Activated T-helper 1 cell treated with anti-CD3 and anti-CD28 coated beads, Interleukin-12 subunit alpha, Interleukin-12 subunit beta, Interleukin-2, Interleukin-4 antibody, amounts not matched to agents 30 ng/mL and 10 ng/mL and 1 ng/mL, durations not matched to agents 14 hours and 24 hours and 36 hours (primary cell): ENCODE measurements around the gene PCF11. TPM values are rescaled to one million over a fixed set of nuclear protein-coding genes. Genes with fewer than 3 reads are reported as not detected.

Experiments used
- DNase-seq: peaks from one replicate; pipeline ENCODE4 v3.0.0; 2021; ENCODE audit warnings: low spot score
- H3K27ac Mint-ChIP-seq: one replicate; pipeline ENCODE4 v1.8.0; 2021; ENCODE audit warnings: mild to moderate bottlenecking, mixed read lengths
- H3K27me3 Mint-ChIP-seq: one replicate; pipeline ENCODE4 v1.8.0; 2022; ENCODE audit warnings: mild to moderate bottlenecking, moderate library complexity, mixed read lengths; ENCODE audit not compliant: insufficient read depth
- H3K36me3 Mint-ChIP-seq: one replicate; pipeline ENCODE4 v1.8.0; 2021; ENCODE audit warnings: low read depth, mixed read lengths
- H3K4me1 Mint-ChIP-seq: one replicate; pipeline ENCODE4 v1.8.0; 2021; ENCODE audit warnings: low read depth, mixed read lengths
- H3K4me3 Mint-ChIP-seq: one replicate; pipeline ENCODE4 v1.8.0; 2021; ENCODE audit warnings: mild to moderate bottlenecking, moderate library complexity, mixed read lengths
- H3K9me3 Mint-ChIP-seq: one replicate; pipeline ENCODE4 v1.8.0; 2021; ENCODE audit warnings: mixed read lengths
- intact Hi-C: fragments of 100-400 bp; cut with micrococcal nuclease; formaldehyde crosslinking; loops from one replicate; pipeline ENCODE4 v1.15.1; 2024
- total RNA-seq: library from RNA; stranded (reverse); gene quantifications from 2 replicates; pipeline ENCODE4 v1.2.3, GENCODE V29; 2022

The PCF11 gene
- total RNA-seq, 1 donor from 2014 or later = 62.8 TPM

DNA sequence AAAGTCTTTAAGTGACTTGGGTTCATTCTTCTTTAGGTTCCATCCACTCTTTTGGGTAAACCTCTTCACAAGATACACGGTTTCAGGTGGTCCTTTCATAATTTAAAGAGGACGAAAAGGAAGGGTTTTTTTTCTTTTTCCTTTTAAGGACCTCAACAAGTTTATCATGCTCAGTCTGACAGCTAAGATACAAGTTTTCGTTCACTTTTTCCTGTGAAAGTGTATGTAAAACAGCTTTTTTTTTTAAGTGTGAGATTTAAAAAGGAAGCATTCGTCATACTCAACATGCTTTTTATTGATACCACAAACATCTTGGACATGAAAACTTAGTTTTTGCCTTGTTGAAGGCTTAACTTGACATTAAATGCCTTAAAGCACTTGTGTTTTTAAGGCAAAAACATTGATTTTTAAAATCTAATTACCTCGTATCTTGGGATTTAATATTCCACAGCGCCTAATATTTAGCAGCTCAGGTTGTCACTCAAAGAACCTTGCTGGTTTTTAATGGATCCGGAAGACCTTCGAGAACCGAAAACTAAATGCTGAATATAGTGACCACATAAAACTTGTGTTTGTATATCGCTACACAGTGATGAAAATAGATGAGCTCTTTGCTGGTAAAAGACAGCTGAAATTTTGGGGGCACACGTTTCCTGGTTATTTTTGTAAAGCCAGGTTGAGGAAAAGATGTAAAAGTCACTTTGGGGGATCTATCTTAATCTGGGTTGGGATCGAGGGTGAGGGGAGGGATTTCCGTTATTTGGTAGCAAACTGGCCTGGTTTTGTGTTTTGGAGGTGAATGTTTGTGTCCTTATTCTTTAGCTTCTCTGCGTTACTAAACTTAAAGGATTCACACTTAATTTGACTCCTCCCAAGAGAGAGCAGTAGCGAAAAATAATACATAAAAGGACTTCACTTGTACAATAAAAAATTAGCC lies 2.3 kb downstream of the PCF11 start:
- DNase-seq = no peak
- Mint-ChIP-seq H3K4me1 (peaks cover 57% of the 10 kb centered on the region), H3K4me3 (peak overlapping the region; percentile 97), H3K27ac (peak overlapping the region; percentile 96), H3K9me3 (no peaks in the 10 kb centered on the region), H3K27me3 (no peaks in the 10 kb centered on the region), H3K36me3 (peaks cover 41% of the 10 kb centered on the region)
- intact Hi-C loops = loop anchor here (2.0 kb wide), 1 partner anchor 16 kb away; no protein-coding TSS in a partner anchor

DNA sequence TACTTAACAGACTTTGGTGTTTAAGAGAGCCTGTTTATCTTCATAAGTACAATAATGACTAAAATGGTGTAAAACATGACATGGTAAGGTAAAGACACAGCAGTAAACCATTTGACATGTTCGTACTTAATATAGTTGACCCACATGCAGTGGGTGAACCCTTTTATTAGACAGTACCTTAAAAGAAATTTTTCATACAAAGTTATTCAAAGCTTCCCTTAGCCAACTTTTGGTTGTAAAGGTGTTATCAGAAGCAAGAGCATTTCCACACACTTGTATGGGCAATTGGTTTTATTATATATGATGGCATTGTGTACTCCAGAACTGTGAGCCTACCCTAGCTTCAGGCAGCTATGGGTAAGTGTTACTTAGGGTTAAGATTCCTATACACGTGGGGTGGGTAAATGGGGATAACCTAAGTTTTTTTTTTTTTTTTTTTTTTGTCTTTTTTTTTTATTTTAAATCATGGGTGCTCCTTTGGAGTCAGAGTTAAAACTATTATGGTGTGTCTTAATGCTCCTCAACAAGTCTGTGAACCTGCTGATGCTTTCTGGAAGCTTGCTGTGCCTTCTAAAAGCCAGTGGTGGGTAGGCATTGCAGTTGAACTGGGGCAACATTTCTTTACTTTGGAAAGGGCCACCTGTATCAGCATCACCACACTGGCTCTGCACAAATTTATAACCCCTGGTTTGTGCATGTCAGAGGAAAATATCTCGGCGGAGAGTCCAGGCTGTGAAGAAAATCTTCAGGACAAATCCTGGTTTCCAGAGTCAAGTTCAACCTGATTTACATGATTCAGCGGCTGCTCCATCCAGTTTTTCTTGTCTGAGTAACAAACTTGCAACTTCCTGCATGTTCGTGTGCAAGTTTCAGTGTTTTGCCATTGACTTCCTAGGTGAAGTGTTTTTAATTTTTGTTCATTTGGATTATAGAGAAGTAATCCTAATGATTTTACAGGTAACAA lies 3.3 kb downstream of the PCF11 start:
- H3K4me1 Mint-ChIP-seq = peaks cover 52% of the 10 kb centered on the region
- H3K27ac Mint-ChIP-seq = peak overlapping the region; percentile 96
- no peaks in the 10 kb centered on the region for H3K27me3 Mint-ChIP-seq
- no peaks in the 10 kb centered on the region for H3K9me3 Mint-ChIP-seq
- intact Hi-C loops = loop anchor here (2.0 kb wide), 1 partner anchor 15 kb away; no protein-coding TSS in a partner anchor
- peaks cover 47% of the 10 kb centered on the region for H3K36me3 Mint-ChIP-seq
- H3K4me3 Mint-ChIP-seq = peak overlapping the region; percentile 97
- DNase-seq = no peak

DNA sequence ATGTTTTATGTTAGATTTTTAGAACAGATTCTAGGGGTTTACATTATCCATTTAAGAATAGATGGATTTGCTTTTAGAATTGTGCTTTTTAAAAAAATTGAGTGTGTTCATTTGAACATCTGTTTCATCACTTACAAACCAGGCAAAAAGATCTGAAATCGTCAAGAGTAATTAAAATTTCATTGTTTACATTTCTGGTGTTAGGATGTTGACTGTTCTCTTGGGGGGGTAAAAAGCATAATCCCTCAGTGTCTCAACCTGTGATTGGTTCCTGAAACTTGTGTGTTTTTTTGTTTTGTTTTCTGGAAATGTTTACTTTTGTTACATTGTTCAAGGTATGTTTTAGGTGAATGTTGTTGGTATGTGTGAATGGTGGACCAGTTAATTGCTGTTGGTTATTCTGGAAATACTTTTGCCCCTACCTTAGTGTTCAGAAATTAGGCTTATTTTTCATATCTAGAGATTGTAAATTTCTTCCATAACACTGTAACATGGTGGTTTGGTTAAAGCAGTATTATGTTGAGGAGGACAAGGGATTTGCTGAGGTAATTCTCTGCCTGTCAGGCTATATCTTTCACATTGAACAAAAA lies 4.8 kb downstream of the PCF11 start:
- Mint-ChIP-seq H3K4me3 (peak overlapping the region; percentile 50), H3K27ac (peak overlapping the region; percentile 11), H3K27me3 (no peaks in the 10 kb centered on the region), H3K4me1 (peaks cover 53% of the 10 kb centered on the region), H3K36me3 (peaks cover 59% of the 10 kb centered on the region), H3K9me3 (no peaks in the 10 kb centered on the region)
- intact Hi-C loops = loop anchor here (1.0 kb wide), 3 partner anchors 10 to 255 kb away; partner anchors contain the start of gene ANKRD42
- no peak for DNase-seq

DNA sequence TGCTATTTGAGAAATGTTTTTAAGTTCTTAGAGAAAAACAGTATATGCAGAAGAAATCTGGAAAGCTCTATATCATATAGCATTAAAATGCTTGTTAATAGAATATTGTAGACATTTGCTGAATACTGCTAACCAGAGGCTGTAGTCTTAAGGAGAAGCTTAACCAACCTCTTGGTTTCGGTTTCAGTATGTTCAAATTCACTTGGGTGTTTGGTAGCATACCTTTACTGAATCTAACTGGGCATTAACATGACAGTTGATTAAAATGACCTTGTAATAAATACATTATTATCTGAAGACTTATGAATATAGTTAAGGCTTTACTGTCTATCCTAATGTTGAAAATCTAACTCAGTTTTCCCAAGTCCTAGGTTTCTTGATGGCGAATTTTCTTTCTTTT lies 5.4 kb downstream of the PCF11 start:
- DNase-seq = no peak
- Mint-ChIP-seq H3K9me3 (no peaks in the 10 kb centered on the region), H3K4me3 (peak overlapping the region; percentile 50), H3K27me3 (no peaks in the 10 kb centered on the region), H3K27ac (no peak overlapping the region), H3K4me1 (peaks cover 55% of the 10 kb centered on the region), H3K36me3 (peaks cover 58% of the 10 kb centered on the region)
- intact Hi-C loops = loop anchor here (1.0 kb wide), 2 partner anchors 31 to 256 kb away; partner anchors contain the start of gene ANKRD42

DNA sequence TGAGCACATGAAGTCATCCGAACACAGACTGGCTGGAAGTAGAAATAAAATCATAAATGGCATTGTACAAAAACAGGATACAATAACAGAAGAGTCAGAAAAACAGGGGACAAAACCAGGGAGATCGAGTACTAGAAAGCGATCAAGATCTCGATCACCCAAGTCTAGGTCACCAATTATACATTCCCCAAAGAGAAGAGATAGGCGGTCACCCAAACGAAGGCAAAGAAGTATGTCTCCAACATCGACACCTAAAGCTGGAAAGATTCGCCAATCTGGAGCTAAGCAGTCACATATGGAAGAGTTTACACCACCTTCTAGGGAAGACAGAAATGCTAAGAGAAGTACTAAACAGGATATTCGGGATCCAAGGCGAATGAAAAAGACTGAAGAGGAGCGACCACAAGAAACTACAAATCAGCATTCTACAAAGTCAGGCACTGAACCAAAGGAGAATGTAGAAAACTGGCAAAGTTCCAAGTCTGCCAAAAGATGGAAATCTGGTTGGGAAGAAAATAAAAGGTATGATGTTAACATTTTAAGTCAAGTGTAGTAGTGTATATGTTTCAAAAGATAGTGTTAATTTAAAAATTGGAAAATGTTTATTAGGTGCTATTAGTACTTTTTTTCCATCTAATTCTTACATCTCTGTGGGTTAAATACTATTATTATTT lies 9.4 kb downstream of the PCF11 start:
- H3K4me1 Mint-ChIP-seq = peaks cover 69% of the 10 kb centered on the region
- no peaks in the 10 kb centered on the region for H3K27me3 Mint-ChIP-seq
- intact Hi-C loops = no loop called here
- DNase-seq = no peak
- H3K4me3 Mint-ChIP-seq = no peak overlapping the region
- H3K27ac Mint-ChIP-seq = peak overlapping the region; percentile 14
- no peaks in the 10 kb centered on the region for H3K9me3 Mint-ChIP-seq
- H3K36me3 Mint-ChIP-seq = peaks cover 68% of the 10 kb centered on the region

DNA sequence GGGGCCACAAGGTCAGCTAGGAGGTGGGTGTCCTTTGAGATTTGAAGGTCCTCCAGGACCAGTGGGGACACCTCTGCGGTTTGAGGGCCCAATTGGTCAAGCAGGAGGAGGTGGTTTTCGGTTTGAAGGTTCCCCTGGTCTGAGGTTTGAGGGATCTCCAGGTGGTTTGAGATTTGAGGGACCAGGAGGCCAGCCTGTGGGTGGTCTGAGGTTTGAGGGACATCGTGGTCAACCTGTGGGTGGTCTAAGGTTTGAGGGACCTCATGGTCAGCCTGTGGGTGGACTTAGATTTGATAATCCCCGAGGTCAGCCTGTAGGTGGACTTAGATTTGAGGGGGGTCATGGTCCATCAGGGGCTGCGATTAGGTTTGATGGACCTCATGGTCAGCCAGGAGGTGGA lies 11.8 kb downstream of the PCF11 start:
- H3K4me1 Mint-ChIP-seq = peaks cover 68% of the 10 kb centered on the region
- DNase-seq = no peak
- H3K4me3 Mint-ChIP-seq = no peak overlapping the region
- no peaks in the 10 kb centered on the region for H3K27me3 Mint-ChIP-seq
- intact Hi-C loops = no loop called here
- peaks cover 67% of the 10 kb centered on the region for H3K36me3 Mint-ChIP-seq
- no peaks in the 10 kb centered on the region for H3K9me3 Mint-ChIP-seq
- H3K27ac Mint-ChIP-seq = no peak overlapping the region

DNA sequence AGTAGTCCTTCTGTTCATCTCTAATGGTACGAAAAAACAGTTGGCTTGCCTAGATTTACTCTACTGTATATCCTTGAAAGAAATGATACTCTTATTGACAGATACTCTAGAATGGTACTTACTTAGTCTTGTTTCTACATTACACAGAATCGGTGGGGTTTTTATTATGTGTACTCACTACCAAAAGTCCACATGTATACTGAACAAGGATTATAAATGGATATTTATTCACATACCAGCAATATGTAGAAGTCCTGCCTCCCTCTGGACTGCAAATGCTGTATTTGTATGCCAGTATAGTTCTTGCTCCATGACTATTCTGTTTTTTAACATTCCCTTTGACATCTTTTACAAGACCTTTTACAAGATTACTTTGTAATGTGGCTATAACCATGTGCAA lies 13.9 kb downstream of the PCF11 start:
- H3K27me3 Mint-ChIP-seq = no peaks in the 10 kb centered on the region
- peaks cover 57% of the 10 kb centered on the region for H3K36me3 Mint-ChIP-seq
- peak overlapping the region; percentile 66 for H3K4me3 Mint-ChIP-seq
- H3K27ac Mint-ChIP-seq = no peak overlapping the region
- peaks cover 72% of the 10 kb centered on the region for H3K4me1 Mint-ChIP-seq
- intact Hi-C loops = loop anchor here (1.0 to 2.0 kb wide), 2 partner anchors 10 to 22 kb away; partner anchors contain the start of gene ANKRD42
- H3K9me3 Mint-ChIP-seq = no peaks in the 10 kb centered on the region
- no peak for DNase-seq

DNA sequence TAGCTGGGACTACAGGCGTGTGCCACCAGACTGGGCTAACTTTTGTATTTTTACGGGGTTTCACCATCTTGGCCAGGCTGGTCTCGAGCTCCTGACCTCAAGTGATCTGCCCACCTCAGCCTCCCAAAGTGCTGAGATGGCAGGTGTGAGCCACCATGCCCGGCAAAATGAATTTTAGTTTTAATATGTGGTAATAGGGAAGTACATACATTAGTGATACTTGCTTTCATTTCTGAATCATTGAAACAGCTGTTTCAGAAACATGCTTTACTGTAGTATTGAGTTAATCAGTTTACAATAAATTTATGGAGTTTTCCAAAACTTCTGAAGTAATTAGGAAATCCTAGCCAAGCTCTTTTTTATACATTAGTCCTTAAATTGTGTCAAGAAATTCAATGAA lies 15.6 kb downstream of the PCF11 start:
- Mint-ChIP-seq H3K27me3 (no peaks in the 10 kb centered on the region), H3K9me3 (no peaks in the 10 kb centered on the region), H3K36me3 (peaks cover 56% of the 10 kb centered on the region), H3K4me1 (peaks cover 76% of the 10 kb centered on the region), H3K27ac (no peak overlapping the region), H3K4me3 (peak overlapping the region; percentile 22)
- no peak for DNase-seq
- intact Hi-C loops = no loop called here

DNA sequence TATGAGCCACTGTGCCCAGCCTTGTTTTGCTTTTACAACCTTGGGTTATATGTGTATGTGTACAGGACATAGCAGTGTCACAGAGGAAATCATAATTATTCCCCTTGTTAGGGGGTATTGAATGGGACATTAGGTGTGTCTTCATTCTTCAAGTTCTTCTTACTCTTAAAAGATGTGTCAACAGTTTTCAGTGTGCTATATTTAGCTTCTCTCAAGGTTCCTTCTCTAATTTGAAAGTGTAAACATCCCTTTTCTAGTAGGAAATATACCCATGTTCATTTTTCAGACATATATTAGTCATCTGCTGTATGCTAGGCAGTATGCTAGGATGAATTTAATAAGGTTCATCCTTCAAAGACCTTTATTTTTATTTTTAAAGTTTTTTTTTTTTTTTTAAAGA lies 17.1 kb downstream of the PCF11 start:
- H3K27ac Mint-ChIP-seq = no peak overlapping the region
- intact Hi-C loops = loop anchor here (2.0 kb wide), 1 partner anchor 15 kb away; no protein-coding TSS in a partner anchor
- H3K4me1 Mint-ChIP-seq = peaks cover 63% of the 10 kb centered on the region
- peaks cover 46% of the 10 kb centered on the region for H3K36me3 Mint-ChIP-seq
- no peaks in the 10 kb centered on the region for H3K27me3 Mint-ChIP-seq
- no peak overlapping the region for H3K4me3 Mint-ChIP-seq
- no peak for DNase-seq
- no peaks in the 10 kb centered on the region for H3K9me3 Mint-ChIP-seq

DNA sequence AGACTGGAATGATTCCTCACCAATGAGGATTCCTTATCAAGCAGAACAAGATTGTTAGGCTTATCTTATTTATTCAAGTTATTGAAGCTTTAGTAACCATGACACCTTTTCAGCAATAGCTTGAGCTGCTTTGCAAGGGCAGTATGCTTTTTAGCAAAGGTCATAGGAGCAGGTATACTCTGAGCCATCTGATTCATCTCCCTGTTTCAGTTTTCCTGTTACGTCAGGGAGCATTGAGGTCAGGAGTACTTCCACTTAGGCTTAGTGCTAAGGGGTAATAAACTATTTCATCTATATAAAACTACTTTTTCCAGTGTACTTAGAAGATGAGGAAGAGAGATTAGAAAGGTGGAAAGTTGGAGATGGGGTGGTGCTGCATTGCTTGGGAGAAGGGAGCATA lies 18.9 kb downstream of the PCF11 start:
- H3K36me3 Mint-ChIP-seq = peaks cover 34% of the 10 kb centered on the region
- H3K27me3 Mint-ChIP-seq = no peaks in the 10 kb centered on the region
- intact Hi-C loops = loop anchor here (1.0 to 2.0 kb wide), 2 partner anchors 9 to 17 kb away; no protein-coding TSS in a partner anchor
- no peaks in the 10 kb centered on the region for H3K9me3 Mint-ChIP-seq
- DNase-seq = no peak
- H3K4me1 Mint-ChIP-seq = peaks cover 53% of the 10 kb centered on the region
- H3K4me3 Mint-ChIP-seq = no peak overlapping the region
- H3K27ac Mint-ChIP-seq = peak overlapping the region; percentile 63

DNA sequence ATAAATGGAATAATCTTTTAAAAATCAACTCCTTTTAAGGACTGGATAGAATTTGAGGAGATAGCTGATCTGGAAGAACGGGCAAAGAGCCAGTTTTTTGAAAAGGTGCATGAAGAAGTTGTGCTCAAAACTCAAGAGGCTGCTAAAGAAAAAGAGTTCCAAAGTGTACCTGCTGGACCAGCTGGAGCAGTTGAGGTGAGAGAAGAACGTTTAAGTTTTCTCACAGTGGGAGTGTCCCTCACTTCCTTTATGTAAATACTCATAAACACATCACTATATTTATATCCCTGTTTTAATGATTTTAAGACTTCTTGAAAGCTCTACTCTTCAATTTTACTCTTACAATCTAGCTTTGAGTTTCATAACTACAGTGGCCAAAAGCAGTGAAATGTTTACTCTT lies 24.9 kb downstream of the PCF11 start:
- no peak for DNase-seq
- Mint-ChIP-seq H3K9me3 (no peaks in the 10 kb centered on the region), H3K36me3 (peaks cover 38% of the 10 kb centered on the region), H3K4me1 (peaks cover 26% of the 10 kb centered on the region), H3K27ac (no peak overlapping the region), H3K4me3 (no peak overlapping the region), H3K27me3 (no peaks in the 10 kb centered on the region)
- intact Hi-C loops = loop anchor here (2.0 kb wide), 1 partner anchor 15 kb away; no protein-coding TSS in a partner anchor

DNA sequence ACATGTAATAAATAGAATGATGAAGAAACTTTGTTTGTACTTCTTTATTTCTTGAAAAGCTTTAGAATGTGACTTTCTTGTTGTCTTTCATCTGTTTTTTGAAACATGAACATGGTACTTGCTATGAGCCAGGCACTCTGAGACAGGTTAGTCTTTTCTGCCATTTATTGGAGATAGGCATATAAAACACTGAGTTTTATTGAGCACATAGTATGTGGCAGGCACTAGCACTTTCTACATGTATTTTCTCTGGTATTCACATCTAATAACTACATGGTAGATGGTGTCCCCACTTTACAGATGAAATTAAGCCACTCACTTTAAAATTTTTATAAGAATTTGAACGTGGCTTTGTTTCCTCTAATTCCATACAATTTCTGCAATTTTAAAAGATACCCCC lies 28.8 kb downstream of the PCF11 start:
- intact Hi-C loops = no loop called here
- no peaks in the 10 kb centered on the region for H3K27me3 Mint-ChIP-seq
- H3K4me3 Mint-ChIP-seq = no peak overlapping the region
- peaks cover 13% of the 10 kb centered on the region for H3K4me1 Mint-ChIP-seq
- no peaks in the 10 kb centered on the region for H3K9me3 Mint-ChIP-seq
- peaks cover 38% of the 10 kb centered on the region for H3K36me3 Mint-ChIP-seq
- no peak overlapping the region for H3K27ac Mint-ChIP-seq
- no peak for DNase-seq
